Endothelial cell of umbilical vein (primary cell): ENCODE data around the gene PXT1. TPM values are rescaled to one million over a fixed set of nuclear protein-coding genes. Genes with fewer than 3 reads are reported as not detected.

Experiments used
- BruUV-seq: library from RNA; stranded (reverse); fragments of 400-500 nt; replicated peaks from 2 replicates; lab custom pipeline; 2021; lab: Mats Ljungman, UMichigan
- CTCF ChIA-PET: fragments of 300-600, 350-600 bp; sonication (Branson Sonifier 250); formaldehyde crosslinking; loops from one replicate; lab custom pipeline; 2021; ENCODE audit warnings: antibody characterized with exemption, inconsistent platforms; lab: Charles Lee
- POLR2A ChIA-PET: fragments of 300-600, 350-600 bp; sonication (Branson Sonifier 250); formaldehyde crosslinking; loops from one replicate; lab custom pipeline; 2021; ENCODE audit warnings: antibody characterized with exemption, inconsistent platforms; lab: Charles Lee
- DNase-seq: peaks from one replicate; pipeline ENCODE4 v3.0.0-alpha.2; 2011; ENCODE audit warnings: low read depth, low spot score
- FAIRE-seq: peaks from 2 replicates; lab custom pipeline; 2011; peaks lifted over from hg19 to GRCh38; lab: Jason Lieb, UNC
- H2AFZ ChIP-seq: 2 replicates; pipeline ENCODE4 v1.6.0; 2012; ENCODE audit warnings: low read depth, low read length, control low read depth, inconsistent platforms
- H3K27ac ChIP-seq: 2 replicates; pipeline ENCODE4 v1.5.1; 2011; ENCODE audit warnings: low read depth, mild to moderate bottlenecking, control low read depth, low read length, moderate library complexity; ENCODE audit not compliant: insufficient read depth
- H3K27me3 ChIP-seq, 2 experiments: 2 replicates each; pipeline versions ENCODE4 v1.6.0 to v1.6.1; 2011; ENCODE audit warnings: low read length in 2 of 2, mixed read lengths in 1 of 2; ENCODE audit not compliant: control insufficient read depth in 2 of 2, insufficient read depth in 2 of 2
- H3K36me3 ChIP-seq, 2 experiments: 2 replicates in 1 of 2; 3 replicates in 1 of 2; pipeline ENCODE4 v1.5.1; 2011; ENCODE audit warnings: low read length in 2 of 2, mild to moderate bottlenecking in 1 of 2, moderate library complexity in 1 of 2; ENCODE audit not compliant: control insufficient read depth in 2 of 2, insufficient read depth in 2 of 2; ENCODE audit errors: extremely low read depth in 1 of 2
- H3K4me1 ChIP-seq: 3 replicates; pipeline ENCODE4 v1.5.1; 2011; ENCODE audit warnings: mild to moderate bottlenecking, low read length; ENCODE audit not compliant: control insufficient read depth, insufficient read depth; ENCODE audit errors: extremely low read depth
- H3K4me2 ChIP-seq: 2 replicates; pipeline ENCODE4 v1.6.1; 2011; ENCODE audit warnings: low read length, control low read depth, mixed read lengths; ENCODE audit not compliant: insufficient read depth
- H3K4me3 ChIP-seq, 3 experiments: fragments of 200-600 bp in 1 of 3; sonication (generic), shearing (Covaris generic) in 1 of 3; replicated peaks in 1 of 3; 2 replicates each; pipeline ENCODE4 v1.5.1; 2011 to 2016; ENCODE audit warnings: control low read depth in 3 of 3, low read length in 3 of 3, mild to moderate bottlenecking in 2 of 3, inconsistent platforms in 1 of 3, low read depth in 1 of 3, moderate library complexity in 1 of 3; ENCODE audit not compliant: insufficient read depth in 1 of 3
- H3K79me2 ChIP-seq: 2 replicates; pipeline ENCODE4 v1.6.0; 2012; ENCODE audit warnings: low read length, inconsistent platforms; ENCODE audit not compliant: control insufficient read depth, insufficient read depth
- H3K9ac ChIP-seq: replicated peaks from 2 replicates; pipeline ENCODE3; 2011; ENCODE audit warnings: low read length, control low read depth; ENCODE audit not compliant: insufficient read depth; ENCODE audit errors: extremely low read depth
- H3K9me1 ChIP-seq: replicated peaks from 3 replicates; pipeline ENCODE4 v1.6.0; 2011; ENCODE audit warnings: mild to moderate bottlenecking, low read length; ENCODE audit not compliant: control insufficient read depth, insufficient read depth; ENCODE audit errors: extremely low read depth
- H3K9me3 ChIP-seq: replicated peaks from 2 replicates; pipeline ENCODE4 v1.5.1; 2012; ENCODE audit warnings: low read length, inconsistent platforms; ENCODE audit not compliant: control insufficient read depth, insufficient read depth
- H4K20me1 ChIP-seq: replicated peaks from 2 replicates; pipeline ENCODE3; 2011; ENCODE audit warnings: mild to moderate bottlenecking, low read length; ENCODE audit not compliant: control insufficient read depth, insufficient read depth; ENCODE audit errors: extremely low read depth
- CTCF ChIP-seq, 2 donors: IDR thresholded peaks; 1 replicate in 1 of 2; 2 replicates in 1 of 2; pipeline ENCODE4 v1.5.1; 2011; ENCODE audit warnings: low read length in 2 of 2, mild to moderate bottlenecking in 2 of 2, moderate library complexity in 2 of 2, control low read depth in 1 of 2, inconsistent platforms in 1 of 2, low read depth in 1 of 2; ENCODE audit not compliant: insufficient read depth in 1 of 2; ENCODE audit errors: extremely low read depth in 1 of 2
- FOS ChIP-seq: IDR thresholded peaks from 2 replicates; pipeline ENCODE4 v1.6.1; 2011; ENCODE audit warnings: mild to moderate bottlenecking, low read length, moderate library complexity, borderline replicate concordance; ENCODE audit not compliant: insufficient read depth
- GATA2 ChIP-seq: IDR thresholded peaks from 2 replicates; pipeline ENCODE4 v1.7.0; 2011; ENCODE audit warnings: low read depth, mild to moderate bottlenecking, moderate library complexity, mixed read lengths, low read length; ENCODE audit not compliant: insufficient read length, insufficient read depth
- POLR2AphosphoS5 ChIP-seq: IDR thresholded peaks from 2 replicates; pipeline ENCODE4 v1.6.1; 2012; ENCODE audit warnings: low read depth, mild to moderate bottlenecking, control low read depth, low read length, moderate library complexity; ENCODE audit not compliant: insufficient read depth
- dilution Hi-C: fragments of 300-500 bp; cut with MboI; formaldehyde crosslinking; loops from one replicate; pipeline ENCODE4 v1.15.0; 2019; ENCODE audit warnings: low sequenced_read_pairs; ENCODE audit not compliant: extremely low pct_ligation_motif_present
- intact Hi-C: fragments of 100-400 bp; cut with micrococcal nuclease; formaldehyde crosslinking; loops from one replicate; pipeline ENCODE4 v1.10.0; 2022
- polyA plus RNA-seq, 4 experiments: library from polyadenylated mRNA; depleted of rRNA in 3 of 4; stranded (reverse) in 3 of 4; unstranded in 1 of 4; fragments of >200 nt; gene quantifications; 2 replicates each; pipeline versions ENCODE4 v1.2.1 to v1.2.3, GENCODE V29; 2011 to 2012; ENCODE audit warnings: missing spikeins in 1 of 4
- total RNA-seq: library from RNA; stranded (reverse); gene quantifications from 2 replicates; pipeline ENCODE4 v1.2.3, GENCODE V29; 2021
- TF ChIP-seq, protein P1 (sequence below): IDR thresholded peaks from 2 replicates; pipeline ENCODE4 v1.6.1; 2011; ENCODE audit not compliant: insufficient read depth, insufficient read length

The PXT1 gene
- total and polyA plus RNA-seq, 2 donors (not counting 3 experiments of a cell fraction or from before 2014, with no cell fraction given), result not detected

DNA sequence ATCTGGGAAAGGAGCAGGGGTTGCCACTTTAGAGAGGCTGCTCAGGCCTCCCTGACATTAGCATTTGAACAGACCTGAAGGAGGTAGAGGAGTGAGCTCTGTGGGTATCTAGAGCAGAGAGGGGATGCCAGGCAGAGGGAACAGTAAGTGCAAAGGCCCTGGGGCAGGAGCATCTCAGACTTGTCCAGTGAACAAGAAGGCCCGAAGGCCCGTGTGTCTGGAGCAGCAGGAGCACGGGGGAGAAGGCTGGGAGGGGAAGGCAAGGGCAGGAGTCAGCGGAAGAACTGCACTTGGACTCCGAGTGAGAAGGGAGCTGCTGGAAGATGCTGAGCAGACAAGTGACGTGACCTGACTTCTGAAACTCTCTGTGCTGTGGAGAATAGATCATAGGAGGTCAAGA lies 70.6 kb downstream of the PXT1 start:
- TF ChIP-seq, protein P1, sequence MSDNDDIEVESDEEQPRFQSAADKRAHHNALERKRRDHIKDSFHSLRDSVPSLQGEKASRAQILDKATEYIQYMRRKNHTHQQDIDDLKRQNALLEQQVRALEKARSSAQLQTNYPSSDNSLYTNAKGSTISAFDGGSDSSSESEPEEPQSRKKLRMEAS, result no peak
- TF ChIP-seq GATA2 (no peak), CTCF (IDR thresholded peaks at IDR 0.05; ENCODE audit: extremely low read depth in 1 of 2, insufficient read depth in 1 of 2, low read depth in 1 of 2, low read length in 2 of 2) (no peak), POLR2AphosphoS5 (no peak), FOS (no peak)
- no peak overlapping the region for H3K4me2 ChIP-seq
- no peak overlapping the region for H3K27ac ChIP-seq
- no peaks in the 10 kb centered on the region for H3K9me1 ChIP-seq
- no peaks in the 10 kb centered on the region for H3K36me3 ChIP-seq
- H3K9ac ChIP-seq, result no peak overlapping the region
- H3K4me1 ChIP-seq, result no peaks in the 10 kb centered on the region
- dilution Hi-C loops, result no loop called here
- FAIRE-seq (no peak), DNase-seq (no peak)
- intact Hi-C loops, result no loop called here
- H3K79me2 ChIP-seq, result no peaks in the 10 kb centered on the region
- ChIA-PET CTCF (interaction anchor here (1.4 kb wide), 1 partner anchor 31 kb away, joined by 3 read pairs; no protein-coding TSS in a partner anchor), POLR2A (no interaction called here)
- H3K9me3 ChIP-seq, result no peaks in the 10 kb centered on the region
- H3K4me3 ChIP-seq, result no peak overlapping the region
- H3K27me3 ChIP-seq, result peaks cover 4 to 14% of the 10 kb centered on the region in 2 experiments
- BruUV-seq, result no TSS peak
- H4K20me1 ChIP-seq, result no peaks in the 10 kb centered on the region
- H2AFZ ChIP-seq, result no peak overlapping the region
